ENCODE data around the gene GPR153. TPM values are rescaled to one million over a fixed set of nuclear protein-coding genes. Genes with fewer than 3 reads are reported as not detected.

GPR153 gene
- total and polyA plus RNA-seq, 2 of the 13 experiments (the other 11 are each of a cell fraction or from before 2014, with no cell fraction given), result 0.22 to 0.31 TPM

DNA sequence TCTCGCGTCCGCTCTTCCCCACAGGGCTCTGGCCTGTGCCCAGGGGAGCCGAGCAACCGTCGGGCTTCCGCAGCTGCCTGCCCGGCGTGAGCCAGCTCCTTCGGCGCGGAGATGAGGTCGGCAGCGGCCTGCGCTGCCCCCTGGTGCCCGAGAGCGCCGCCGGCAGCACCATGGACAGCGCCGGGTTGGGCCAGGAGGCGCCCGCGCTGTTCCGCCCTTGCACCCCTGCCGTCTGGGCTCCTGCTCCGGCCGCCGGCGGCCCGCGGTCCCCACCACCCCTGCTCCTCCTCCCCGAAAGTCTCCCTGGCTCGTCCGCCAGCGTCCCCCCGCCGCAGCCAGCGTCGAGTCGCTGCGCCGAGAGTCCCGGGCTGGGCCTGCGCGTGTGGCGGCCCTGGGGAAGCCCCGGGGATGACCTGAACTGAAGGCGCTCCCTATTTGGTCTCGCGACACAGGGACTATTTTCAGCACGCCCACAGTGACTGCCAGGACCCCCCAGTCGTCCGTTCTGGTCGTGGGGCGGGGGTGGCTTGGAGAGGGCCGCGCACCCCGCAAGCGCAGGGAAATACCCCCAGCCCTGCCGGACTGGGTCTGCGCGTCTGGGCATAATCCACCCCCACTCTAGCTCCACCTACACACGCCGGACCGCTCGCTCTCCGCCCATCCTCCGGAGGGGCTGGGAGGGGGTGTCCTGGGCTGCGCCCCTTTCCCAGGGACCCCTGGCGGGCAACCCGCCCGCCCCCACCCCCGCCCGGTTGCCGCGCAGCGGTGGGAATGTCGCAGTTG lies 15.6 kb downstream of the GPR153 start (continued):
- no peak for TF ChIP-seq TAF15 (IDR thresholded peaks at IDR 0.05; ENCODE audit: low read depth, low read length, poor library complexity, severe bottlenecking)
- peak; percentile 98 for TF ChIP-seq HOXA7 (CRISPR knock-in tag; IDR thresholded peaks at IDR 0.05)
- peak; percentile 97 for TF ChIP-seq ARID2 (CRISPR knock-in tag; IDR thresholded peaks at IDR 0.05; ENCODE audit: borderline replicate concordance)
- peak; percentile 48; the same call in 1 of the 2 replicates for TF ChIP-seq RBAK (CRISPR knock-in tag; IDR thresholded peaks at IDR 0.05)
- TF ChIP-seq DR1 (CRISPR knock-in tag; IDR thresholded peaks at IDR 0.05), result peak; percentile 38; the same call in 1 of the 2 replicates
- peak; percentile 95 for TF ChIP-seq RELA (CRISPR knock-in tag; IDR thresholded peaks at IDR 0.05)
- TF ChIP-seq ZNF367 (CRISPR knock-in tag; IDR thresholded peaks at IDR 0.05; ENCODE audit: borderline replicate concordance), result peak; percentile 98; the same call in 1 of the 2 replicates
- peak; percentile 97 for TF ChIP-seq GPN1 (CRISPR knock-in tag; IDR thresholded peaks at IDR 0.05; ENCODE audit: borderline replicate concordance)
- no peak for TF ChIP-seq DPF2 (CRISPR knock-in tag; IDR thresholded peaks at IDR 0.05; ENCODE audit: borderline replicate concordance, low read depth)
- TF ChIP-seq, protein P1, sequence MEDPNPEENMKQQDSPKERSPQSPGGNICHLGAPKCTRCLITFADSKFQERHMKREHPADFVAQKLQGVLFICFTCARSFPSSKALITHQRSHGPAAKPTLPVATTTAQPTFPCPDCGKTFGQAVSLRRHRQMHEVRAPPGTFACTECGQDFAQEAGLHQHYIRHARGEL (CRISPR knock-in tag; IDR thresholded peaks at IDR 0.05), result 0 out of 2 replicates have a peak, but pooled peaks have one; percentile 54
- TF ChIP-seq MIER3 (CRISPR knock-in tag; IDR thresholded peaks at IDR 0.05; ENCODE audit: borderline replicate concordance), result peak; percentile 92; the same call in 1 of the 2 replicates
- peak; percentile 99 for TF ChIP-seq BRCA1 (CRISPR knock-in tag; IDR thresholded peaks at IDR 0.05)
- peak; percentile 97 for TF ChIP-seq ZNF547 (CRISPR knock-in tag; IDR thresholded peaks at IDR 0.05)
- peak; percentile 86 for TF ChIP-seq GABPB1 (CRISPR knock-in tag; IDR thresholded peaks at IDR 0.05)
- TF ChIP-seq, protein P2, sequence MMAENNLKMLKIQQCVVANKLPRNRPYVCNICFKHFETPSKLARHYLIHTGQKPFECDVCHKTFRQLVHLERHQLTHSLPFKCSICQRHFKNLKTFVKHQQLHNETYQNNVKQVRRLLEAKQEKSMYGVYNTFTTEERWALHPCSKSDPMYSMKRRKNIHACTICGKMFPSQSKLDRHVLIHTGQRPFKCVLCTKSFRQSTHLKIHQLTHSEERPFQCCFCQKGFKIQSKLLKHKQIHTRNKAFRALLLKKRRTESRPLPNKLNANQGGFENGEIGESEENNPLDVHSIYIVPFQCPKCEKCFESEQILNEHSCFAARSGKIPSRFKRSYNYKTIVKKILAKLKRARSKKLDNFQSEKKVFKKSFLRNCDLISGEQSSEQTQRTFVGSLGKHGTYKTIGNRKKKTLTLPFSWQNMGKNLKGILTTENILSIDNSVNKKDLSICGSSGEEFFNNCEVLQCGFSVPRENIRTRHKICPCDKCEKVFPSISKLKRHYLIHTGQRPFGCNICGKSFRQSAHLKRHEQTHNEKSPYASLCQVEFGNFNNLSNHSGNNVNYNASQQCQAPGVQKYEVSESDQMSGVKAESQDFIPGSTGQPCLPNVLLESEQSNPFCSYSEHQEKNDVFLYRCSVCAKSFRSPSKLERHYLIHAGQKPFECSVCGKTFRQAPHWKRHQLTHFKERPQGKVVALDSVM (CRISPR knock-in tag; IDR thresholded peaks at IDR 0.05), result peak; percentile 66
- TF ChIP-seq ZNF124 (CRISPR knock-in tag; IDR thresholded peaks at IDR 0.05), result peak; percentile 99
- TF ChIP-seq SIN3A (IDR thresholded peaks at IDR 0.05; ENCODE audit: borderline replicate concordance, low read depth, low read length), result peak; percentile 63; the same call in 1 of the 2 replicates
- TF ChIP-seq ZNF780A (CRISPR knock-in tag; IDR thresholded peaks at IDR 0.05), result peak; percentile 99
- TF ChIP-seq ZNF550 (CRISPR knock-in tag; IDR thresholded peaks at IDR 0.05; ENCODE audit: borderline replicate concordance), result 0 out of 2 replicates have a peak, but pooled peaks have one; percentile 57
- peak; percentile 78 for TF ChIP-seq SOX5 (CRISPR knock-in tag; IDR thresholded peaks at IDR 0.05; ENCODE audit: borderline replicate concordance)
- TF ChIP-seq KMT2B (CRISPR knock-in tag; IDR thresholded peaks at IDR 0.05), result peak; percentile 91
- TF ChIP-seq CCAR2 (optimal IDR thresholded peaks at IDR 0.05; ENCODE audit: low read depth, low read length), result no peak
- peak; percentile 100 for TF ChIP-seq ZNF563 (CRISPR knock-in tag; IDR thresholded peaks at IDR 0.05)
- TF ChIP-seq, protein P3, sequence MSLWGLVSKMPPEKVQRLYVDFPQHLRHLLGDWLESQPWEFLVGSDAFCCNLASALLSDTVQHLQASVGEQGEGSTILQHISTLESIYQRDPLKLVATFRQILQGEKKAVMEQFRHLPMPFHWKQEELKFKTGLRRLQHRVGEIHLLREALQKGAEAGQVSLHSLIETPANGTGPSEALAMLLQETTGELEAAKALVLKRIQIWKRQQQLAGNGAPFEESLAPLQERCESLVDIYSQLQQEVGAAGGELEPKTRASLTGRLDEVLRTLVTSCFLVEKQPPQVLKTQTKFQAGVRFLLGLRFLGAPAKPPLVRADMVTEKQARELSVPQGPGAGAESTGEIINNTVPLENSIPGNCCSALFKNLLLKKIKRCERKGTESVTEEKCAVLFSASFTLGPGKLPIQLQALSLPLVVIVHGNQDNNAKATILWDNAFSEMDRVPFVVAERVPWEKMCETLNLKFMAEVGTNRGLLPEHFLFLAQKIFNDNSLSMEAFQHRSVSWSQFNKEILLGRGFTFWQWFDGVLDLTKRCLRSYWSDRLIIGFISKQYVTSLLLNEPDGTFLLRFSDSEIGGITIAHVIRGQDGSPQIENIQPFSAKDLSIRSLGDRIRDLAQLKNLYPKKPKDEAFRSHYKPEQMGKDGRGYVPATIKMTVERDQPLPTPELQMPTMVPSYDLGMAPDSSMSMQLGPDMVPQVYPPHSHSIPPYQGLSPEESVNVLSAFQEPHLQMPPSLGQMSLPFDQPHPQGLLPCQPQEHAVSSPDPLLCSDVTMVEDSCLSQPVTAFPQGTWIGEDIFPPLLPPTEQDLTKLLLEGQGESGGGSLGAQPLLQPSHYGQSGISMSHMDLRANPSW (CRISPR knock-in tag; IDR thresholded peaks at IDR 0.05; ENCODE audit: borderline replicate concordance), result no peak
- peak; percentile 89; the same call in 1 of the 2 replicates for TF ChIP-seq ZNF510 (CRISPR knock-in tag; IDR thresholded peaks at IDR 0.05; ENCODE audit: low read depth)
- TF ChIP-seq ZNF354B (CRISPR knock-in tag; IDR thresholded peaks at IDR 0.05), result peak; percentile 97

All from HepG2 (cell line).